ENCODE results near the gene ACTR1A.

GRCh38 chr10:102505462-102506115 is 3.1 kb upstream of the ACTR1A start:
- TF ChIP-seq CTCF (IDR thresholded peaks at IDR 0.05) (no peak), EZH2 (IDR thresholded peaks at IDR 0.05; ENCODE audit: borderline replicate concordance, insufficient read depth, low read depth, low read length, poor library complexity, severe bottlenecking) (no peak)
